H9 (cell line): ENCODE data around the gene DPP8. TPM values are rescaled to one million over a fixed set of nuclear protein-coding genes. Genes with fewer than 3 reads are reported as not detected.

Source experiments
- DNase-seq: peaks from one replicate; pipeline ENCODE4 v3.0.0-alpha.2; 2017
- H2AFZ ChIP-seq: one replicate; pipeline ENCODE4 v1.6.1; 2013; ENCODE audit warnings: mild to moderate bottlenecking, low read length, control low read depth, moderate library complexity
- H2AK5ac ChIP-seq: 2 replicates; pipeline ENCODE4 v1.6.1; 2013; ENCODE audit warnings: low read length, control low read depth, mixed read lengths; ENCODE audit not compliant: insufficient read length
- H2BK120ac ChIP-seq: one replicate; pipeline ENCODE4 v1.6.1; 2013; ENCODE audit warnings: low read depth, mild to moderate bottlenecking, low read length, control low read depth, inconsistent platforms; ENCODE audit not compliant: poor library complexity, severe bottlenecking
- H2BK12ac ChIP-seq: 2 replicates; pipeline ENCODE4 v1.6.1; 2013; ENCODE audit warnings: low read length, control low read depth, mixed read lengths, low read depth; ENCODE audit not compliant: insufficient read length
- H2BK15ac ChIP-seq: 2 replicates; pipeline ENCODE4 v1.6.1; 2013; ENCODE audit warnings: low read depth, low read length, control low read depth
- H2BK20ac ChIP-seq: one replicate; pipeline ENCODE4 v1.6.1; 2013; ENCODE audit warnings: low read depth, mild to moderate bottlenecking, low read length, control low read depth, inconsistent platforms; ENCODE audit not compliant: poor library complexity, severe bottlenecking
- H2BK5ac ChIP-seq: 2 replicates; pipeline ENCODE4 v1.6.1; 2013; ENCODE audit warnings: low read length, control low read depth, mixed read lengths; ENCODE audit not compliant: insufficient read length
- H3K14ac ChIP-seq: 2 replicates; pipeline ENCODE4 v1.6.1; 2013; ENCODE audit warnings: low read length, control low read depth; ENCODE audit not compliant: insufficient read depth
- H3K18ac ChIP-seq: 2 replicates; pipeline ENCODE4 v1.6.1; 2013; ENCODE audit warnings: low read depth, mild to moderate bottlenecking, mixed read lengths, low read length, control low read depth; ENCODE audit not compliant: insufficient read length
- H3K23ac ChIP-seq: 2 replicates; pipeline ENCODE4 v1.6.1; 2013; ENCODE audit warnings: low read length, control low read depth, mixed read lengths, low read depth; ENCODE audit not compliant: insufficient read length
- H3K23me2 ChIP-seq: 2 replicates; pipeline ENCODE4 v1.6.1; 2013; ENCODE audit warnings: low read depth, mild to moderate bottlenecking, mixed read lengths, low read length, control low read depth; ENCODE audit not compliant: insufficient read length, poor library complexity, severe bottlenecking
- H3K27ac ChIP-seq: 2 replicates; pipeline ENCODE4 v1.5.1; 2013; ENCODE audit warnings: low read length, control low read depth, mixed read lengths, low read depth; ENCODE audit not compliant: insufficient read length
- H3K27me3 ChIP-seq: 2 replicates; pipeline ENCODE4 v1.6.1; 2013; ENCODE audit warnings: low read length, control low read depth, inconsistent platforms; ENCODE audit not compliant: insufficient read depth
- H3K4ac ChIP-seq: 2 replicates; pipeline ENCODE4 v1.6.1; 2013; ENCODE audit warnings: low read depth, mild to moderate bottlenecking, control low read depth, inconsistent platforms, low read length, moderate library complexity
- H3K4me1 ChIP-seq: 2 replicates; pipeline ENCODE4 v1.6.1; 2013; ENCODE audit warnings: low read length, control low read depth, inconsistent platforms; ENCODE audit not compliant: insufficient read depth
- H3K4me2 ChIP-seq: 2 replicates; pipeline ENCODE4 v1.6.1; 2013; ENCODE audit warnings: low read length, control low read depth, mixed read lengths; ENCODE audit not compliant: insufficient read length, insufficient read depth
- H3K56ac ChIP-seq: 2 replicates; pipeline ENCODE4 v1.6.1; 2013; ENCODE audit warnings: low read depth, mild to moderate bottlenecking, mixed read lengths, low read length, control low read depth; ENCODE audit not compliant: insufficient read length
- H3K79me1 ChIP-seq: 2 replicates; pipeline ENCODE4 v1.6.1; 2013; ENCODE audit warnings: low read depth, mild to moderate bottlenecking, moderate library complexity, low read length, control low read depth, inconsistent platforms; ENCODE audit not compliant: insufficient read depth, poor library complexity, severe bottlenecking
- H3K79me2 ChIP-seq: 2 replicates; pipeline ENCODE4 v1.6.1; 2013; ENCODE audit warnings: low read length, control low read depth, inconsistent platforms; ENCODE audit not compliant: insufficient read depth
- H3K9ac ChIP-seq: 2 replicates; pipeline ENCODE4 v1.6.1; 2013; ENCODE audit warnings: low read length, control low read depth, mixed read lengths; ENCODE audit not compliant: insufficient read length; ENCODE audit errors: extremely low read depth
- H3K9me3 ChIP-seq: one replicate; pipeline ENCODE4 v1.6.1; 2013; ENCODE audit warnings: low read depth, low read length, inconsistent platforms; ENCODE audit not compliant: control insufficient read depth
- H3T11ph ChIP-seq: one replicate; pipeline ENCODE4 v1.6.1; 2013; ENCODE audit warnings: mild to moderate bottlenecking, low read length, control low read depth, inconsistent platforms
- H4K20me1 ChIP-seq: one replicate; pipeline ENCODE4 v1.6.1; 2013; ENCODE audit not compliant: control insufficient read depth, insufficient read length, insufficient read depth
- H4K5ac ChIP-seq: 2 replicates; pipeline ENCODE4 v1.6.1; 2013; ENCODE audit warnings: low read depth, mild to moderate bottlenecking, mixed read lengths, low read length, control low read depth; ENCODE audit not compliant: insufficient read length
- H4K8ac ChIP-seq: replicated peaks from 2 replicates; pipeline ENCODE4 v1.6.1; 2013; ENCODE audit warnings: low read length, control low read depth, mixed read lengths, low read depth; ENCODE audit not compliant: insufficient read length
- H4K91ac ChIP-seq: 2 replicates; pipeline ENCODE4 v1.6.1; 2013; ENCODE audit warnings: low read depth, mild to moderate bottlenecking, moderate library complexity, mixed read lengths, low read length, control low read depth; ENCODE audit not compliant: insufficient read length
- H3K27ac Mint-ChIP-seq, 3 experiments: 2 replicates in 2 of 3; 3 replicates in 1 of 3; pipeline ENCODE4 v1.8.0; 2020 to 2021; ENCODE audit warnings: mixed read lengths in 3 of 3, mild to moderate bottlenecking in 1 of 3, moderate library complexity in 1 of 3
- H3K27me3 Mint-ChIP-seq: 2 replicates; pipeline ENCODE4 v1.8.0; 2021; ENCODE audit warnings: low read depth, mild to moderate bottlenecking, moderate library complexity, mixed read lengths
- H3K36me3 Mint-ChIP-seq, 3 experiments: 2 replicates in 2 of 3; 3 replicates in 1 of 3; pipeline ENCODE4 v1.8.0; 2020 to 2021; ENCODE audit warnings: low read depth in 3 of 3, mixed read lengths in 3 of 3; ENCODE audit not compliant: insufficient read depth in 1 of 3
- H3K4me1 Mint-ChIP-seq, 2 experiments: 2 replicates each; pipeline ENCODE4 v1.8.0; 2020; ENCODE audit warnings: mixed read lengths in 2 of 2
- H3K4me3 Mint-ChIP-seq, 2 experiments: 2 replicates in 1 of 2; 3 replicates in 1 of 2; pipeline ENCODE4 v1.8.0; 2020 to 2021; ENCODE audit warnings: mild to moderate bottlenecking in 2 of 2, mixed read lengths in 2 of 2, moderate library complexity in 1 of 2
- H3K9me3 Mint-ChIP-seq, 2 experiments: 2 replicates in 1 of 2; 3 replicates in 1 of 2; pipeline ENCODE4 v1.8.0; 2020; ENCODE audit warnings: mild to moderate bottlenecking in 2 of 2, mixed read lengths in 2 of 2, moderate library complexity in 1 of 2
- WGBS: extraction: QIAGEN DNeasy Blood & Tissue Kit; methylation state at CpG from one replicate; pipeline ENCODE4 v1.1.7; 2013; ENCODE audit warnings: missing lambda C conversion rate, low lambda C conversion rate, mixed read lengths; ENCODE audit not compliant: insufficient read length; ENCODE audit errors: extremely low coverage; 5-methylcytosine and 5-hydroxymethylcytosine counted together
- total RNA-seq: library from RNA; stranded (reverse); gene quantifications from 2 replicates; pipeline ENCODE4 v1.2.1, GENCODE V29; 2021
- TF ChIP-seq, protein P1 (sequence below): fragments of 200-600 bp; sonication (generic); conservative IDR thresholded peaks from 3 replicates; pipeline ENCODE4 v1.8.0; 2021; ENCODE audit warnings: antibody characterized with exemption, mild to moderate bottlenecking

Gene DPP8
- total RNA-seq, 1 experiment from 2014 or later = 26.6 TPM

DNA sequence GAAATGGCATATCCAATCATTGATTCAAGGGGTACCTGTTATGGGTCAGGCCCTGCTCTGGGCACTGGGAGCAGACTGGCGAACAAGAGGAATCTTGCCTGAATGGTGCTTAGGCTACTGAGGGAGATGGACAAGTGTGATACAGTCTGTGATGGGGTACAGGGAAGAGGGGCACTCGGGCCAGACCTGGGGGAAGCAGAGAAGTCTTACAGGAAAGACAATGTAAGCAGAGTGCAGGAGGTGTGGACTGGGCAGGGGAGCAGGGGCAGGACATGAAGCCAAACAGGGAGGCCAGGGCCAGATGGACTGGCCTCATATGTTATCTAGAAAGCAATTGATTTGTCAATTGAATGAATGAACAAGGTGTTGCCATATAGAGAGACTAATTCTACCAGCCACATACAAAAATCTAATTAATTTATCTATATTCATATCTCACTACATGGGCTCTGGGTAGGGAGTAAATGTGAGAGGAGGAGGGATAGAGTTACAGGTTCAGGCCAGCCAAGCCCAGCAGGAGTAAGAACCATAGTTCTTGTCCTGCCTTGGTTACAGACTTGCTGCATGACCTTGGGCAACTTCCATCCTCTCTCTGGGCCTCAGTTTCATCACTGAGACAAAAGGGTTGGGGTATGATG, 91.2 kb downstream of the DPP8 start:
- Histone ChIP-seq H3K27ac (no peak overlapping the region), H2AK5ac (no peak overlapping the region), H3K14ac (no peak overlapping the region), H2BK120ac (no peak overlapping the region), H3K79me2 (no peaks in the 10 kb centered on the region), H4K20me1 (no peaks in the 10 kb centered on the region), H2BK12ac (no peak overlapping the region), H2BK20ac (no peak overlapping the region), H3K23ac (no peak overlapping the region), H3K4me1 (peaks cover 3% of the 10 kb centered on the region; the same call in 1 of the 2 replicates), H3K9ac (no peak overlapping the region), H3K4ac (no peak overlapping the region), H2BK5ac (no peak overlapping the region), H2AFZ (no peak overlapping the region), H3K79me1 (no peaks in the 10 kb centered on the region), H4K91ac (no peak overlapping the region), H4K8ac (no peak overlapping the region), H3K27me3 (0 out of 2 replicates have a peak, but pooled peaks cover 3% of the 10 kb centered on the region), H2BK15ac (no peak overlapping the region), H4K5ac (no peak overlapping the region), H3K9me3 (no peaks in the 10 kb centered on the region), H3K4me2 (no peak overlapping the region), H3T11ph (no peak overlapping the region), H3K18ac (no peak overlapping the region), H3K56ac (no peak overlapping the region), H3K23me2 (peaks cover 12% of the 10 kb centered on the region)
- H3K4me1 Mint-ChIP-seq = peaks cover 19 to 34% of the 10 kb centered on the region in 2 experiments
- peaks cover 0 to 2% of the 10 kb centered on the region in 2 experiments; a peak in 2 of 5 replicates for H3K9me3 Mint-ChIP-seq
- no peaks in the 10 kb centered on the region for H3K36me3 Mint-ChIP-seq
- no CpG with 5 or more reads among the region's 2 CpGs for WGBS
- no peak overlapping the region for H3K4me3 Mint-ChIP-seq
- peak overlapping the region in 1 of 3 experiments; percentile 54; a peak in 1 of 7 replicates for H3K27ac Mint-ChIP-seq
- TF ChIP-seq, protein P1, sequence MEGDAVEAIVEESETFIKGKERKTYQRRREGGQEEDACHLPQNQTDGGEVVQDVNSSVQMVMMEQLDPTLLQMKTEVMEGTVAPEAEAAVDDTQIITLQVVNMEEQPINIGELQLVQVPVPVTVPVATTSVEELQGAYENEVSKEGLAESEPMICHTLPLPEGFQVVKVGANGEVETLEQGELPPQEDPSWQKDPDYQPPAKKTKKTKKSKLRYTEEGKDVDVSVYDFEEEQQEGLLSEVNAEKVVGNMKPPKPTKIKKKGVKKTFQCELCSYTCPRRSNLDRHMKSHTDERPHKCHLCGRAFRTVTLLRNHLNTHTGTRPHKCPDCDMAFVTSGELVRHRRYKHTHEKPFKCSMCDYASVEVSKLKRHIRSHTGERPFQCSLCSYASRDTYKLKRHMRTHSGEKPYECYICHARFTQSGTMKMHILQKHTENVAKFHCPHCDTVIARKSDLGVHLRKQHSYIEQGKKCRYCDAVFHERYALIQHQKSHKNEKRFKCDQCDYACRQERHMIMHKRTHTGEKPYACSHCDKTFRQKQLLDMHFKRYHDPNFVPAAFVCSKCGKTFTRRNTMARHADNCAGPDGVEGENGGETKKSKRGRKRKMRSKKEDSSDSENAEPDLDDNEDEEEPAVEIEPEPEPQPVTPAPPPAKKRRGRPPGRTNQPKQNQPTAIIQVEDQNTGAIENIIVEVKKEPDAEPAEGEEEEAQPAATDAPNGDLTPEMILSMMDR = no peak
- no peak for DNase-seq
- peaks cover 17% of the 10 kb centered on the region for H3K27me3 Mint-ChIP-seq
